A549 (cell line): Measurements from ENCODE around the gene DSCAML1.

Source experiments
- EP300 ChIP-seq, 2 experiments: fragments of >200 bp; sonication (Bioruptor Twin); formaldehyde crosslinking; IDR thresholded peaks; 2 replicates in 1 of 2; 3 replicates in 1 of 2; pipeline ENCODE4 v1.6.1; 2016 to 2017
- NFE2L2 ChIP-seq: fragments of 150-350 bp; conservative IDR thresholded peaks from 2 replicates; pipeline ENCODE4 v1.6.1; 2014; ENCODE audit warnings: low read length
- ZNF302 ChIP-seq: fragments of 250-450 bp; sonication (Bioruptor Pico); IDR thresholded peaks from 2 replicates; pipeline ENCODE4 v1.9.0; 2021; ENCODE audit warnings: inconsistent platforms, mild to moderate bottlenecking, moderate library complexity
- TF ChIP-seq, protein P1 (sequence below): IDR thresholded peaks from 2 replicates; pipeline ENCODE4 v1.6.1; 2012
- TF ChIP-seq, protein P2 (sequence below): fragments of >200 bp; sonication (Bioruptor Twin); formaldehyde crosslinking; IDR thresholded peaks from 3 replicates; pipeline ENCODE4 v1.5.1; 2016
- TF ChIP-seq, protein P3 (sequence below): IDR thresholded peaks from 2 replicates; pipeline ENCODE4 v1.6.1; 2012

DNA sequence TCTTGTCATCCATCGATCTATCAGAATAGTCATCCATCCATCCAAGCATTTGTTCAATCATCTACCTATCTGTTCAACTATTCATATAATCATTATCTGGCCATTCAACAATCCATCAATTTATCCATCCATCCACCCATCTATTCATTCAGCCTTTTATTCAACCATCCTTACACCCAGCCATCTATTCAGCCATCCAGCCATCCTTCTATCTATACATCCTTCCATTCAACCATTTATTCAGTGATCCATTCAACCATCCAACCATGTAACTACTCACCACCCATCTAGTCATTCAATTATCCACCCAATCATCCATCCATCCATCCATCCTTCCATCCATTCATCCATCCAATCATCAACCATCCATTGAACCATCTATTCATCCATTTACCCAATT is 362.5 kb downstream of the DSCAML1 start:
- TF ChIP-seq ZNF302 (CRISPR knock-in tag) (no peak), NFE2L2 (no peak), EP300 (IDR thresholded peaks at IDR 0.05) (no peak)
- TF ChIP-seq, protein P1, sequence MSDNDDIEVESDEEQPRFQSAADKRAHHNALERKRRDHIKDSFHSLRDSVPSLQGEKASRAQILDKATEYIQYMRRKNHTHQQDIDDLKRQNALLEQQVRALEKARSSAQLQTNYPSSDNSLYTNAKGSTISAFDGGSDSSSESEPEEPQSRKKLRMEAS = no peak
- TF ChIP-seq, protein P2, sequence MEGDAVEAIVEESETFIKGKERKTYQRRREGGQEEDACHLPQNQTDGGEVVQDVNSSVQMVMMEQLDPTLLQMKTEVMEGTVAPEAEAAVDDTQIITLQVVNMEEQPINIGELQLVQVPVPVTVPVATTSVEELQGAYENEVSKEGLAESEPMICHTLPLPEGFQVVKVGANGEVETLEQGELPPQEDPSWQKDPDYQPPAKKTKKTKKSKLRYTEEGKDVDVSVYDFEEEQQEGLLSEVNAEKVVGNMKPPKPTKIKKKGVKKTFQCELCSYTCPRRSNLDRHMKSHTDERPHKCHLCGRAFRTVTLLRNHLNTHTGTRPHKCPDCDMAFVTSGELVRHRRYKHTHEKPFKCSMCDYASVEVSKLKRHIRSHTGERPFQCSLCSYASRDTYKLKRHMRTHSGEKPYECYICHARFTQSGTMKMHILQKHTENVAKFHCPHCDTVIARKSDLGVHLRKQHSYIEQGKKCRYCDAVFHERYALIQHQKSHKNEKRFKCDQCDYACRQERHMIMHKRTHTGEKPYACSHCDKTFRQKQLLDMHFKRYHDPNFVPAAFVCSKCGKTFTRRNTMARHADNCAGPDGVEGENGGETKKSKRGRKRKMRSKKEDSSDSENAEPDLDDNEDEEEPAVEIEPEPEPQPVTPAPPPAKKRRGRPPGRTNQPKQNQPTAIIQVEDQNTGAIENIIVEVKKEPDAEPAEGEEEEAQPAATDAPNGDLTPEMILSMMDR = no peak
- TF ChIP-seq, protein P3, sequence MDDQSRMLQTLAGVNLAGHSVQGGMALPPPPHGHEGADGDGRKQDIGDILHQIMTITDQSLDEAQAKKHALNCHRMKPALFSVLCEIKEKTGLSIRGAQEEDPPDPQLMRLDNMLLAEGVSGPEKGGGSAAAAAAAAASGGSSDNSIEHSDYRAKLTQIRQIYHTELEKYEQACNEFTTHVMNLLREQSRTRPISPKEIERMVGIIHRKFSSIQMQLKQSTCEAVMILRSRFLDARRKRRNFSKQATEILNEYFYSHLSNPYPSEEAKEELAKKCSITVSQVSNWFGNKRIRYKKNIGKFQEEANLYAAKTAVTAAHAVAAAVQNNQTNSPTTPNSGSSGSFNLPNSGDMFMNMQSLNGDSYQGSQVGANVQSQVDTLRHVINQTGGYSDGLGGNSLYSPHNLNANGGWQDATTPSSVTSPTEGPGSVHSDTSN = no peak
